Activated naive CD8-positive, alpha-beta T cell treated with anti-CD3 and anti-CD28 coated beads, Interleukin-2, amount 10 ng/mL, durations not matched to agents 7 days and 5 days (primary cell): ENCODE results near the gene CD81. TPM values are rescaled to one million over a fixed set of nuclear protein-coding genes. Genes with fewer than 3 reads are reported as not detected.
A peak's percentile ranks its signal among the peaks of the same experiment; 100 is the strongest.

Source experiments
- ATAC-seq: fragments of 150-1000 bp; cut with Tn5 transposase; one replicate; pipeline ENCODE4 v1.10.0; 2021; ENCODE audit warnings: low read depth, moderate library complexity
- POLR2A ChIA-PET: fragments of 350-600 bp; sonication (Branson Sonifier 250); formaldehyde crosslinking; loops from one replicate; lab custom pipeline; 2021; ENCODE audit warnings: antibody characterized with exemption; lab: Charles Lee
- DNase-seq: peaks from one replicate; pipeline ENCODE4 v3.0.0; 2021
- H3K27ac Mint-ChIP-seq: one replicate; pipeline ENCODE4 v1.8.0; 2022; ENCODE audit warnings: mild to moderate bottlenecking, mixed read lengths
- H3K27me3 Mint-ChIP-seq: one replicate; pipeline ENCODE4 v1.8.0; 2022; ENCODE audit warnings: mild to moderate bottlenecking, moderate library complexity, mixed read lengths
- H3K36me3 Mint-ChIP-seq: one replicate; pipeline ENCODE4 v1.8.0; 2021; ENCODE audit warnings: mild to moderate bottlenecking, mixed read lengths
- H3K4me1 Mint-ChIP-seq: one replicate; pipeline ENCODE4 v1.8.0; 2021; ENCODE audit warnings: mixed read lengths
- H3K4me3 Mint-ChIP-seq: one replicate; pipeline ENCODE4 v1.8.0; 2022; ENCODE audit warnings: mild to moderate bottlenecking, moderate library complexity, mixed read lengths
- H3K9me3 Mint-ChIP-seq: one replicate; pipeline ENCODE4 v1.8.0; 2021; ENCODE audit warnings: mixed read lengths
- total RNA-seq, 2 experiments: library from RNA; stranded (reverse); gene quantifications; one replicate each; pipeline ENCODE4 v1.2.3, GENCODE V29; 2021

CD81 gene
- total RNA-seq, 2 experiments from 2014 or later: 149 to 154 TPM

- no peaks in the 10 kb centered on the region for H3K9me3 Mint-ChIP-seq
- ATAC-seq: no peak
These were observed 44.9 kb downstream of the CD81 start for GRCh38 chr11:2421996-2422395.

GRCh38 chr11:2422461-2423156, 45.5 kb downstream of the CD81 start:
- ATAC-seq: no peak

More at GRCh38 chr11:2421996-2422395, 44.9 kb downstream of the CD81 start:
- H3K27me3 Mint-ChIP-seq: peaks cover 2% of the 10 kb centered on the region
- POLR2A ChIA-PET: no interaction called here
- no peaks in the 10 kb centered on the region for H3K36me3 Mint-ChIP-seq
- no peak for DNase-seq
- H3K27ac Mint-ChIP-seq: no peak overlapping the region
- H3K4me3 Mint-ChIP-seq: no peak overlapping the region
- no peaks in the 10 kb centered on the region for H3K4me1 Mint-ChIP-seq

GRCh38 chr11:2423157-2424025, 46.3 kb downstream of the CD81 start:
- DNase-seq: no peak
- peaks cover 2% of the 10 kb centered on the region for H3K27me3 Mint-ChIP-seq
- no peak overlapping the region for H3K4me3 Mint-ChIP-seq
- H3K4me1 Mint-ChIP-seq: no peaks in the 10 kb centered on the region
- H3K27ac Mint-ChIP-seq: no peak overlapping the region
- no peaks in the 10 kb centered on the region for H3K9me3 Mint-ChIP-seq
- POLR2A ChIA-PET: no interaction called here
- no peak for ATAC-seq
- H3K36me3 Mint-ChIP-seq: no peaks in the 10 kb centered on the region

More at GRCh38 chr11:2422461-2423156, 45.5 kb downstream of the CD81 start:
- Mint-ChIP-seq H3K27ac (no peak overlapping the region), H3K9me3 (no peaks in the 10 kb centered on the region), H3K36me3 (no peaks in the 10 kb centered on the region), H3K27me3 (peaks cover 2% of the 10 kb centered on the region), H3K4me1 (no peaks in the 10 kb centered on the region), H3K4me3 (no peak overlapping the region)
- no peak for DNase-seq
- POLR2A ChIA-PET: no interaction called here

GRCh38 chr11:2424811-2425495, 47.8 kb downstream of the CD81 start:
- no peak overlapping the region for H3K4me3 Mint-ChIP-seq
- POLR2A ChIA-PET: interaction anchor here (0.6 kb wide), 1 partner anchor 464 kb away, joined by 3 read pairs; no protein-coding TSS in a partner anchor

GRCh38 chr11:2425506-2425905, 48.4 kb downstream of the CD81 start:
- no peak overlapping the region for H3K4me3 Mint-ChIP-seq
- H3K4me1 Mint-ChIP-seq: no peaks in the 10 kb centered on the region
- H3K36me3 Mint-ChIP-seq: no peaks in the 10 kb centered on the region
- peaks cover 2% of the 10 kb centered on the region for H3K27me3 Mint-ChIP-seq
- DNase-seq (no peak), ATAC-seq (no peak)
- POLR2A ChIA-PET: no interaction called here
- H3K27ac Mint-ChIP-seq: no peak overlapping the region
- no peaks in the 10 kb centered on the region for H3K9me3 Mint-ChIP-seq

More at GRCh38 chr11:2424811-2425495, 47.8 kb downstream of the CD81 start:
- no peak for ATAC-seq
- Mint-ChIP-seq H3K27ac (no peak overlapping the region), H3K9me3 (no peaks in the 10 kb centered on the region), H3K4me1 (no peaks in the 10 kb centered on the region), H3K36me3 (no peaks in the 10 kb centered on the region), H3K27me3 (peaks cover 2% of the 10 kb centered on the region)
- no peak for DNase-seq

- POLR2A ChIA-PET: no interaction called here
- no peak overlapping the region for H3K27ac Mint-ChIP-seq
- peaks cover 2% of the 10 kb centered on the region for H3K4me1 Mint-ChIP-seq
- ATAC-seq (no peak), DNase-seq (no peak)
- H3K4me3 Mint-ChIP-seq: no peak overlapping the region
- H3K36me3 Mint-ChIP-seq: no peaks in the 10 kb centered on the region
- H3K27me3 Mint-ChIP-seq: peaks cover 2% of the 10 kb centered on the region
- H3K9me3 Mint-ChIP-seq: no peaks in the 10 kb centered on the region
These were observed 49.1 kb downstream of the CD81 start for GRCh38 chr11:2426221-2426620.

GRCh38 chr11:2426826-2427521, 49.9 kb downstream of the CD81 start:
- Mint-ChIP-seq H3K36me3 (no peaks in the 10 kb centered on the region), H3K4me1 (peaks cover 2% of the 10 kb centered on the region), H3K27me3 (peaks cover 2% of the 10 kb centered on the region), H3K4me3 (no peak overlapping the region), H3K9me3 (no peaks in the 10 kb centered on the region), H3K27ac (no peak overlapping the region)
- POLR2A ChIA-PET: interaction anchor here (0.8 kb wide), 1 partner anchor 105 kb away, joined by 3 read pairs; no protein-coding TSS in a partner anchor
- DNase-seq (no peak), ATAC-seq (no peak)

- Mint-ChIP-seq H3K4me3 (no peak overlapping the region), H3K9me3 (no peaks in the 10 kb centered on the region), H3K36me3 (no peaks in the 10 kb centered on the region), H3K27ac (no peak overlapping the region), H3K27me3 (peaks cover 2% of the 10 kb centered on the region), H3K4me1 (peaks cover 2% of the 10 kb centered on the region)
- DNase-seq: no peak
- ATAC-seq: peak; percentile 4
- POLR2A ChIA-PET: interaction anchor here (0.8 to 1.0 kb wide), 2 partner anchors 103 to 104 kb away, joined by 3 to 4 read pairs; no protein-coding TSS in a partner anchor
These were observed 50.7 kb downstream of the CD81 start for GRCh38 chr11:2427721-2428321.

- peak; percentile 84 for DNase-seq
- H3K4me3 Mint-ChIP-seq: no peak overlapping the region
- peaks cover 2% of the 10 kb centered on the region for H3K27me3 Mint-ChIP-seq
- POLR2A ChIA-PET: interaction anchor here (1.0 kb wide), 1 partner anchor 103 kb away, joined by 4 read pairs; no protein-coding TSS in a partner anchor
- peaks cover 2% of the 10 kb centered on the region for H3K4me1 Mint-ChIP-seq
- no peaks in the 10 kb centered on the region for H3K36me3 Mint-ChIP-seq
- no peaks in the 10 kb centered on the region for H3K9me3 Mint-ChIP-seq
- ATAC-seq: peak; percentile 85
- no peak overlapping the region for H3K27ac Mint-ChIP-seq
These were observed 51.2 kb downstream of the CD81 start for GRCh38 chr11:2428322-2428795.

- H3K27me3 Mint-ChIP-seq: peaks cover 2% of the 10 kb centered on the region
- H3K4me3 Mint-ChIP-seq: no peak overlapping the region
- no peaks in the 10 kb centered on the region for H3K9me3 Mint-ChIP-seq
- DNase-seq (no peak), ATAC-seq (no peak)
- POLR2A ChIA-PET: no interaction called here
- no peaks in the 10 kb centered on the region for H3K36me3 Mint-ChIP-seq
- peaks cover 2% of the 10 kb centered on the region for H3K4me1 Mint-ChIP-seq
- no peak overlapping the region for H3K27ac Mint-ChIP-seq
These were observed 54.3 kb downstream of the CD81 start for GRCh38 chr11:2431395-2431794.

GRCh38 chr11:2432171-2432621, 55.1 kb downstream of the CD81 start:
- DNase-seq: no peak
- Mint-ChIP-seq H3K27ac (no peak overlapping the region), H3K9me3 (no peaks in the 10 kb centered on the region), H3K4me3 (no peak overlapping the region), H3K27me3 (no peaks in the 10 kb centered on the region), H3K4me1 (peaks cover 2% of the 10 kb centered on the region), H3K36me3 (no peaks in the 10 kb centered on the region)
- ATAC-seq: no peak
- POLR2A ChIA-PET: no interaction called here

GRCh38 chr11:2432628-2433071, 55.5 kb downstream of the CD81 start:
- no peaks in the 10 kb centered on the region for H3K36me3 Mint-ChIP-seq
- H3K4me1 Mint-ChIP-seq: peaks cover 2% of the 10 kb centered on the region
- POLR2A ChIA-PET: interaction anchor here (0.6 kb wide), 1 partner anchor 456 kb away, joined by 3 read pairs; no protein-coding TSS in a partner anchor
- no peaks in the 10 kb centered on the region for H3K9me3 Mint-ChIP-seq
- ATAC-seq: no peak
- peaks cover 1% of the 10 kb centered on the region for H3K27me3 Mint-ChIP-seq
- no peak for DNase-seq
- H3K4me3 Mint-ChIP-seq: no peak overlapping the region
- H3K27ac Mint-ChIP-seq: no peak overlapping the region
